Mesendoderm (in vitro differentiated cells): ENCODE data around the gene PTHLH.

Experiments used
- DNase-seq: peaks from one replicate; pipeline ENCODE4 v3.0.0; 2013
- H2AK5ac ChIP-seq: 2 replicates; pipeline ENCODE4 v1.6.1; 2013; ENCODE audit warnings: low read length, inconsistent platforms
- H2BK120ac ChIP-seq: 2 replicates; pipeline ENCODE4 v1.6.1; 2013; ENCODE audit warnings: low read depth, mild to moderate bottlenecking, low read length, moderate library complexity, mixed read lengths
- H2BK15ac ChIP-seq: replicated peaks from 2 replicates; pipeline ENCODE4 v1.6.1; 2013; ENCODE audit warnings: low read depth, mild to moderate bottlenecking, moderate library complexity
- H2BK5ac ChIP-seq: 2 replicates; pipeline ENCODE4 v1.6.1; 2013; ENCODE audit warnings: low read length, inconsistent platforms
- H3K18ac ChIP-seq: 2 replicates; pipeline ENCODE4 v1.6.1; 2013; ENCODE audit warnings: mild to moderate bottlenecking, low read length, mixed read lengths
- H3K23ac ChIP-seq: one replicate; pipeline ENCODE4 v1.6.1; 2013; ENCODE audit warnings: low read length
- H3K27ac ChIP-seq: 2 replicates; pipeline ENCODE4 v1.5.1; 2013; ENCODE audit warnings: low read depth, mild to moderate bottlenecking, inconsistent platforms, low read length, moderate library complexity
- H3K27me3 ChIP-seq: 2 replicates; pipeline ENCODE4 v1.6.1; 2013; ENCODE audit warnings: low read length, control low read depth, mild to moderate bottlenecking, inconsistent platforms; ENCODE audit not compliant: insufficient read depth, poor library complexity
- H3K36me3 ChIP-seq: 2 replicates; pipeline ENCODE4 v1.6.1; 2013; ENCODE audit warnings: low read length, inconsistent platforms; ENCODE audit not compliant: control insufficient read depth, insufficient read depth
- H3K4ac ChIP-seq: one replicate; pipeline ENCODE4 v1.6.1; 2013; ENCODE audit warnings: low read depth, mild to moderate bottlenecking, low read length, moderate library complexity
- H3K4me1 ChIP-seq: 2 replicates; pipeline ENCODE4 v1.6.1; 2013; ENCODE audit warnings: low read depth, low read length, inconsistent platforms; ENCODE audit not compliant: control insufficient read depth
- H3K4me2 ChIP-seq: 2 replicates; pipeline ENCODE4 v1.6.1; 2013; ENCODE audit warnings: low read length
- H3K4me3 ChIP-seq: 2 replicates; pipeline ENCODE4 v1.5.1; 2013; ENCODE audit warnings: mild to moderate bottlenecking, low read length
- H3K56ac ChIP-seq: one replicate; pipeline ENCODE4 v1.6.1; 2013; ENCODE audit warnings: low read length
- H3K79me1 ChIP-seq: 2 replicates; pipeline ENCODE4 v1.6.1; 2013; ENCODE audit warnings: low read length, inconsistent platforms
- H3K79me2 ChIP-seq: 2 replicates; pipeline ENCODE4 v1.6.1; 2013; ENCODE audit warnings: mild to moderate bottlenecking, low read length; ENCODE audit not compliant: control insufficient read depth, insufficient read depth
- H3K9ac ChIP-seq: 2 replicates; pipeline ENCODE4 v1.6.1; 2013; ENCODE audit warnings: low read length, inconsistent platforms
- H4K5ac ChIP-seq: one replicate; pipeline ENCODE4 v1.6.1; 2013; ENCODE audit warnings: low read length
- H4K8ac ChIP-seq: one replicate; pipeline ENCODE4 v1.6.1; 2013; ENCODE audit warnings: low read depth, mild to moderate bottlenecking, control low read depth, low read length, moderate library complexity
- WGBS: extraction: QIAGEN DNeasy Blood & Tissue Kit; methylation state at CpG from one replicate; pipeline ENCODE4 v1.1.7; 2013; ENCODE audit warnings: low lambda C conversion rate, missing lambda C conversion rate; ENCODE audit not compliant: insufficient coverage; ENCODE audit errors: extremely low coverage; 5-methylcytosine and 5-hydroxymethylcytosine counted together

The PTHLH gene

GRCh38 chr12:27934276-27934675 lies 38.3 kb downstream of the PTHLH start:
- no peak overlapping the region for H4K5ac ChIP-seq
- H3K4me3 ChIP-seq: no peak overlapping the region
- H2BK15ac ChIP-seq: no peak overlapping the region
- no CpG with 5 or more reads among the region's 1 CpG for WGBS
- no peaks in the 10 kb centered on the region for H3K4me1 ChIP-seq
- H2AK5ac ChIP-seq: no peak overlapping the region
- H2BK5ac ChIP-seq: no peak overlapping the region
- H3K4me2 ChIP-seq: no peak overlapping the region
- no peak overlapping the region for H3K27ac ChIP-seq
- H4K8ac ChIP-seq: no peak overlapping the region
- no peaks in the 10 kb centered on the region for H3K36me3 ChIP-seq
- no peaks in the 10 kb centered on the region for H3K27me3 ChIP-seq
- H3K9ac ChIP-seq: no peak overlapping the region
- no peaks in the 10 kb centered on the region for H3K79me2 ChIP-seq
- H3K56ac ChIP-seq: no peak overlapping the region
- no peak for DNase-seq
- no peak overlapping the region for H3K23ac ChIP-seq
- H3K4ac ChIP-seq: no peak overlapping the region
- no peak overlapping the region for H2BK120ac ChIP-seq
- H3K79me1 ChIP-seq: no peaks in the 10 kb centered on the region
- no peak overlapping the region for H3K18ac ChIP-seq

DNA sequence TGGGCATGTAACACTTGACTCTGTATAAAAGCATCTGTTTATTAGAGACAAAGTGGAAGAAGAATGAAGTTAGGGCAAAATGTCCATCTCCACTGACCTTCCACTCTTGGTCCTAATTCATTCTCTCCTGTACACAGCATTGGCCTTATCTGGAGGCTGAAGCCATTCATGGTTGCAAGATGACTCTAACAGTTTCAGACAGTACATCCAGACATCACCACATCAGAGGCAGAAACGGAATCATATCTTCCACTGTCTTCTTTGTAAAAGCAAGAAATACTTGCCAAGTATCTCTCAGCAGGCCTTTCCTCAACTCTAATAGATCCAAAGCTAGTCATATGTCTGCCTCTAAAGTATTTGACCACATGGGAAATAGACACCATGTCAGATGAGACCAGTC lies 41.1 kb downstream of the PTHLH start:
- H2BK5ac ChIP-seq: no peak overlapping the region
- no peaks in the 10 kb centered on the region for H3K79me2 ChIP-seq
- no peak overlapping the region for H3K56ac ChIP-seq
- H3K4me3 ChIP-seq: no peak overlapping the region
- no peak for DNase-seq
- no peak overlapping the region for H2BK120ac ChIP-seq
- no peak overlapping the region for H2AK5ac ChIP-seq
- WGBS: no CpG with 5 or more reads among the region's 1 CpG
- no peaks in the 10 kb centered on the region for H3K4me1 ChIP-seq
- H2BK15ac ChIP-seq: no peak overlapping the region
- no peak overlapping the region for H4K8ac ChIP-seq
- no peaks in the 10 kb centered on the region for H3K79me1 ChIP-seq
- H4K5ac ChIP-seq: no peak overlapping the region
- no peak overlapping the region for H3K4ac ChIP-seq
- no peak overlapping the region for H3K23ac ChIP-seq
- no peaks in the 10 kb centered on the region for H3K36me3 ChIP-seq
- H3K4me2 ChIP-seq: no peak overlapping the region
- no peak overlapping the region for H3K27ac ChIP-seq
- H3K27me3 ChIP-seq: no peaks in the 10 kb centered on the region
- H3K18ac ChIP-seq: no peak overlapping the region
- no peak overlapping the region for H3K9ac ChIP-seq

GRCh38 chr12:27927347-27927746 lies 45.2 kb downstream of the PTHLH start:
- no peaks in the 10 kb centered on the region for H3K4me1 ChIP-seq
- H4K8ac ChIP-seq: no peak overlapping the region
- no CpG with 5 or more reads among the region's 2 CpGs for WGBS
- no peak for DNase-seq
- H3K36me3 ChIP-seq: no peaks in the 10 kb centered on the region
- no peak overlapping the region for H2BK5ac ChIP-seq
- H3K4me3 ChIP-seq: no peak overlapping the region
- no peak overlapping the region for H2BK120ac ChIP-seq
- no peaks in the 10 kb centered on the region for H3K79me1 ChIP-seq
- no peak overlapping the region for H3K23ac ChIP-seq
- no peak overlapping the region for H3K18ac ChIP-seq
- no peak overlapping the region for H2AK5ac ChIP-seq
- H4K5ac ChIP-seq: no peak overlapping the region
- H3K79me2 ChIP-seq: no peaks in the 10 kb centered on the region
- H3K9ac ChIP-seq: no peak overlapping the region
- H2BK15ac ChIP-seq: no peak overlapping the region
- no peak overlapping the region for H3K56ac ChIP-seq
- no peaks in the 10 kb centered on the region for H3K27me3 ChIP-seq
- no peak overlapping the region for H3K4me2 ChIP-seq
- H3K4ac ChIP-seq: no peak overlapping the region
- H3K27ac ChIP-seq: no peak overlapping the region

DNA sequence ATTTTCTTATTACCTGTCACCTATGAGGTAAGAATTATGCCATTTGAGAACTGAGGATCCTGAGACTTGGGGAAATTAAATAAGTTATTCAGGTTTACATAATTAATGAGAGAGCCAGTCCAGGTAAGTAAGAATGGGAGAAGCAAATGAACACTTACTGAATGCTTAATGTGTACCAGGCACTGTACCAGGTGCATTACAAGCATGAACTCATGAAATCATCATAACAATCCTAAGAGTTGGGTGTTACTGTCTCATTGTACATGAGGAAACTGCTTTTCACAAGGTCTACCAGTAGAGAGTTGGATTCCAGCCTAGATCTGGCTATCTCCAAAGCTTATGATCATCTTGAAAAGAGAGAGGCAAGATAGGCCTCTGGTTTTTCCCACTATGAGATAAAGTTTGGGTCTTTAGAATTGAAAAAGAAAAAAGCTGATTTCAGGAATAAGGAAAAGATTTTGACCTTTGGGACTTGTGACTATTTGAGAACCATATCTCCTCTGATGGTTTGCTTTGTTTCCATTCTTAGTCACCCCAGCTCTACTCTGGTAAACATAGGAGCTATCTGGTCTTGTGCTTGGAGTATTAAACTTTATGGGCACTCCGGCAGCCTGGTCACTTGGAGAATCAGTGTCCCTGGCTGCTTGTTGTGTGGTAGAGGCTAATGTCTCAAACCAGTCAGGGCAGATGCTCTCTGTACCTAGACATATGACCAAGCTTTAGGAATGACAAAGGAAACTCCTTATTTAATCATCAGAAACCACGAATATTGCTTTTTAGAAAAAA lies 48.0 kb downstream of the PTHLH start:
- no CpG with 5 or more reads among the region's 2 CpGs for WGBS
- Histone ChIP-seq H3K27me3 (no peaks in the 10 kb centered on the region), H3K27ac (no peak overlapping the region), H3K9ac (no peak overlapping the region), H3K36me3 (no peaks in the 10 kb centered on the region), H3K79me1 (no peaks in the 10 kb centered on the region), H3K23ac (no peak overlapping the region), H3K56ac (no peak overlapping the region), H3K4ac (no peak overlapping the region), H4K8ac (no peak overlapping the region), H3K4me3 (no peak overlapping the region), H3K4me1 (no peaks in the 10 kb centered on the region), H4K5ac (no peak overlapping the region), H2BK5ac (no peak overlapping the region), H3K18ac (no peak overlapping the region), H2BK120ac (no peak overlapping the region), H2BK15ac (no peak overlapping the region), H3K79me2 (no peaks in the 10 kb centered on the region), H3K4me2 (no peak overlapping the region), H2AK5ac (no peak overlapping the region)
- DNase-seq: no peak

GRCh38 chr12:27922531-27923139 lies 49.9 kb downstream of the PTHLH start:
- Histone ChIP-seq H3K79me2 (no peaks in the 10 kb centered on the region), H3K23ac (no peak overlapping the region), H3K4me1 (no peaks in the 10 kb centered on the region), H3K18ac (no peak overlapping the region), H2BK5ac (no peak overlapping the region), H3K4me3 (no peak overlapping the region), H3K79me1 (no peaks in the 10 kb centered on the region), H3K27ac (no peak overlapping the region), H2AK5ac (no peak overlapping the region), H2BK15ac (no peak overlapping the region), H3K36me3 (no peaks in the 10 kb centered on the region), H3K56ac (no peak overlapping the region), H3K4me2 (no peak overlapping the region), H4K5ac (no peak overlapping the region), H3K27me3 (no peaks in the 10 kb centered on the region), H4K8ac (no peak overlapping the region), H2BK120ac (no peak overlapping the region), H3K4ac (no peak overlapping the region), H3K9ac (no peak overlapping the region)
- DNase-seq: no peak
- no CpG with 5 or more reads among the region's 1 CpG for WGBS
